ENCODE results near the gene DCLK3. TPM values are rescaled to one million over a fixed set of nuclear protein-coding genes. Genes with fewer than 3 reads are reported as not detected.

The DCLK3 gene
- total and polyA plus RNA-seq, 5 donors from 2014 or later, result not detected

- H3K4me3 Mint-ChIP-seq, result no peak overlapping the region
- H3K4me1 Mint-ChIP-seq, result no peaks in the 10 kb centered on the region
- Histone ChIP-seq H3K36me3 (ENCODE audit: control insufficient read depth, insufficient read depth, low read length) (no peaks in the 10 kb centered on the region), H3K4me3 (ENCODE audit: low read depth, low read length) (no peak overlapping the region), H3K4me1 (ENCODE audit: control insufficient read depth, insufficient read depth, low read length, poor library complexity, severe bottlenecking) (no peaks in the 10 kb centered on the region), H3K27me3 (ENCODE audit: control insufficient read depth, insufficient read depth, low read length) (peaks cover 2% of the 10 kb centered on the region), H3K9me3 (ENCODE audit: control insufficient read depth in 2 of 2, low read length in 2 of 2) (no peaks in the 10 kb centered on the region), H3K27ac (ENCODE audit: insufficient read depth, low read length, poor library complexity, severe bottlenecking) (no peak overlapping the region)
- H3K27me3 Mint-ChIP-seq, result peaks cover 4% of the 10 kb centered on the region
- H3K9me3 Mint-ChIP-seq, result peaks cover 0 to 1% (median 0%) of the 10 kb centered on the region in 7 donors
- ATAC-seq (ENCODE audit: low read depth in 2 of 2) (no peak), DNase-seq (no peak)
- no peaks in the 10 kb centered on the region for H3K36me3 Mint-ChIP-seq
- no peak overlapping the region for H3K27ac Mint-ChIP-seq
Measured at GRCh38 chr3:36741285-36741684, 23.1 kb downstream of the DCLK3 start.

- peaks cover 2% of the 10 kb centered on the region for H3K27me3 ChIP-seq (ENCODE audit: control insufficient read depth, insufficient read depth, low read length)
- H3K9me3 ChIP-seq (ENCODE audit: control insufficient read depth in 2 of 2, low read length in 2 of 2), result no peaks in the 10 kb centered on the region
- Mint-ChIP-seq H3K9me3 (peaks cover 0 to 1% (median 0%) of the 10 kb centered on the region in 7 donors), H3K27me3 (peaks cover 4% of the 10 kb centered on the region), H3K27ac (no peak overlapping the region), H3K36me3 (no peaks in the 10 kb centered on the region), H3K4me1 (no peaks in the 10 kb centered on the region), H3K4me3 (no peak overlapping the region)
- no peaks in the 10 kb centered on the region for H3K4me1 ChIP-seq (ENCODE audit: control insufficient read depth, insufficient read depth, low read length, poor library complexity, severe bottlenecking)
- DNase-seq (no peak), ATAC-seq (ENCODE audit: low read depth in 2 of 2) (no peak)
- H3K4me3 ChIP-seq (ENCODE audit: low read depth, low read length), result no peak overlapping the region
- H3K36me3 ChIP-seq (ENCODE audit: control insufficient read depth, insufficient read depth, low read length), result no peaks in the 10 kb centered on the region
- H3K27ac ChIP-seq (ENCODE audit: insufficient read depth, low read length, poor library complexity, severe bottlenecking), result no peak overlapping the region
Measured at GRCh38 chr3:36740787-36741186, 23.6 kb downstream of the DCLK3 start.

GRCh38 chr3:36738702-36739101 is 25.7 kb downstream of the DCLK3 start:
- Mint-ChIP-seq H3K36me3 (no peaks in the 10 kb centered on the region), H3K4me1 (no peaks in the 10 kb centered on the region), H3K27ac (no peak overlapping the region), H3K27me3 (no peaks in the 10 kb centered on the region), H3K9me3 (peaks cover 0 to 1% (median 0%) of the 10 kb centered on the region in 7 donors), H3K4me3 (no peak overlapping the region)
- Histone ChIP-seq H3K4me1 (ENCODE audit: control insufficient read depth, insufficient read depth, low read length, poor library complexity, severe bottlenecking) (no peaks in the 10 kb centered on the region), H3K27me3 (ENCODE audit: control insufficient read depth, insufficient read depth, low read length) (peaks cover 5% of the 10 kb centered on the region), H3K9me3 (ENCODE audit: control insufficient read depth in 2 of 2, low read length in 2 of 2) (no peaks in the 10 kb centered on the region), H3K4me3 (ENCODE audit: low read depth, low read length) (no peak overlapping the region), H3K27ac (ENCODE audit: insufficient read depth, low read length, poor library complexity, severe bottlenecking) (no peak overlapping the region), H3K36me3 (ENCODE audit: control insufficient read depth, insufficient read depth, low read length) (no peaks in the 10 kb centered on the region)
- DNase-seq (no peak), ATAC-seq (ENCODE audit: low read depth in 2 of 2) (no peak)

DNA sequence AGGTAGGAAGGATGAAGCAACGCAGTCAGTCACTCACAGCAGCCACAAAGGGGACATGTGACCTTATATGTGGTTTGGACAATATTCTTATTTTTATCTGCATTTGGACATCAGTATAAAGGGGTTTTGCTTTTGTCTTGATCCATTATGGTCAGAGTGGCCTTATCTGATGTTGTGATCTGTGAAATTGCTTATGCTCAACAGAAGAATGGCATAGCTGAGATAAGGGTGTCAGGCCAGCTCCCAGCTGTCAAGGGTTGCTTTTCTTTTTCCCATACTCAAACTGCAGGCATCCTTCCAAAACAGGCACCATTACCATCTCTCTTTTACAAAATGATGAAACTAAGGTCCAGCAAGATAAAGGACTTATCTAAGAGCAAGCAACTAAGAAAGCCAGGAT is 28.1 kb downstream of the DCLK3 start:
- H3K27me3 Mint-ChIP-seq, result no peaks in the 10 kb centered on the region
- no peaks in the 10 kb centered on the region for H3K36me3 Mint-ChIP-seq
- no peak overlapping the region for H3K4me3 Mint-ChIP-seq
- Histone ChIP-seq H3K27me3 (ENCODE audit: control insufficient read depth, insufficient read depth, low read length) (peaks cover 5% of the 10 kb centered on the region), H3K4me1 (ENCODE audit: control insufficient read depth, insufficient read depth, low read length, poor library complexity, severe bottlenecking) (no peaks in the 10 kb centered on the region), H3K27ac (ENCODE audit: insufficient read depth, low read length, poor library complexity, severe bottlenecking) (no peak overlapping the region), H3K36me3 (ENCODE audit: control insufficient read depth, insufficient read depth, low read length) (no peaks in the 10 kb centered on the region), H3K4me3 (ENCODE audit: low read depth, low read length) (no peak overlapping the region), H3K9me3 (ENCODE audit: control insufficient read depth in 2 of 2, low read length in 2 of 2) (no peaks in the 10 kb centered on the region)
- DNase-seq, result no peak
- peaks cover 0 to 1% (median 0%) of the 10 kb centered on the region in 7 donors for H3K9me3 Mint-ChIP-seq
- no peak overlapping the region for H3K27ac Mint-ChIP-seq
- no peaks in the 10 kb centered on the region for H3K4me1 Mint-ChIP-seq
- ATAC-seq (ENCODE audit: low read depth in 2 of 2), result no peak

DNA sequence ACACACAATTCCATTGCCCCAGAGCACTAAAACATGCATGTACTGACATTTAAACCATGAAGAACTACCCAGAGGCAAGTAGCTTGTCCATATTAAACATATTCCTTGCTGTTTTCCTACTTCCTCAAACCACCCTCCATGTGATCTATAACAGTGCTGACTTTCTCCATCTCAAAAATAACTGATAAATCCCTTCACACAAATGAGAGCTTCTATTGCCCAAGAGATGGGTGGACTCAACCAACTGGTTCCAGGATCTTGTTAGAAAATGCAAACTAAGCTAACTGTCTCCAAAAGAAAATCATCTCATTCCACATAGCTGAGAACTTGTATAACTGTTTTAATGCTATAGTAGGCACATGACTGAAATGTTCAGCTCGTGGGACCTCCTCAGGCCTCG is 29.6 kb downstream of the DCLK3 start:
- H3K9me3 Mint-ChIP-seq, result peaks cover 0 to 1% (median 0%) of the 10 kb centered on the region in 7 donors
- DNase-seq, result no peak
- H3K27me3 Mint-ChIP-seq, result no peaks in the 10 kb centered on the region
- no peaks in the 10 kb centered on the region for H3K4me1 ChIP-seq (ENCODE audit: control insufficient read depth, insufficient read depth, low read length, poor library complexity, severe bottlenecking)
- peaks cover 5% of the 10 kb centered on the region for H3K27me3 ChIP-seq (ENCODE audit: control insufficient read depth, insufficient read depth, low read length)
- no peak overlapping the region for H3K4me3 ChIP-seq (ENCODE audit: low read depth, low read length)
- no peak overlapping the region for H3K27ac Mint-ChIP-seq
- H3K36me3 Mint-ChIP-seq, result no peaks in the 10 kb centered on the region
- H3K9me3 ChIP-seq (ENCODE audit: control insufficient read depth in 2 of 2, low read length in 2 of 2), result no peaks in the 10 kb centered on the region
- H3K36me3 ChIP-seq (ENCODE audit: control insufficient read depth, insufficient read depth, low read length), result no peaks in the 10 kb centered on the region
- ATAC-seq (ENCODE audit: low read depth in 2 of 2), result no peak
- H3K4me3 Mint-ChIP-seq, result no peak overlapping the region
- no peaks in the 10 kb centered on the region for H3K4me1 Mint-ChIP-seq
- no peak overlapping the region for H3K27ac ChIP-seq (ENCODE audit: insufficient read depth, low read length, poor library complexity, severe bottlenecking)

DNA sequence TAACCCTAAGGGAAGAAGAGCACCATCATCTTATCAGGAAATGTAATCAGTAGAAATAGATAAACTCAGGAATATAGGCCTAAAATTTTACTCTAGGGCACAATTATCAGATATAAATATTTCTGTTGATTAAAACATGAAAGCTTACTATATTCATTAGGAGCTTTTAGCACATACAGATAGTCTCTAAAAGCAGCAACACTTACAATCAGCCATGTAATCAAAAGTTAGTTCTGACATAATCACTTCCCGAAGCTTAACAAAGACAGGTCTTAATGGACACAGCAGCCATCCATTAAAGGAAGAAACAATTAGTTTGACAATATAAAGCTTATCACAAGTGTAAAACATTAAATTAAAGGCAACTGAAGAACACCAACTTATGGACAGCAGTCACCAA is 30.6 kb downstream of the DCLK3 start:
- H3K4me3 ChIP-seq (ENCODE audit: low read depth, low read length), result no peak overlapping the region
- ATAC-seq (ENCODE audit: low read depth in 2 of 2) (no peak), DNase-seq (no peak)
- no peak overlapping the region for H3K27ac Mint-ChIP-seq
- no peaks in the 10 kb centered on the region for H3K4me1 Mint-ChIP-seq
- H3K27ac ChIP-seq (ENCODE audit: insufficient read depth, low read length, poor library complexity, severe bottlenecking), result no peak overlapping the region
- H3K9me3 Mint-ChIP-seq, result peaks cover 0 to 1% (median 0%) of the 10 kb centered on the region in 7 donors
- no peaks in the 10 kb centered on the region for H3K36me3 Mint-ChIP-seq
- H3K36me3 ChIP-seq (ENCODE audit: control insufficient read depth, insufficient read depth, low read length), result no peaks in the 10 kb centered on the region
- no peaks in the 10 kb centered on the region for H3K27me3 Mint-ChIP-seq
- H3K4me3 Mint-ChIP-seq, result no peak overlapping the region
- H3K27me3 ChIP-seq (ENCODE audit: control insufficient read depth, insufficient read depth, low read length), result peaks cover 5% of the 10 kb centered on the region
- H3K4me1 ChIP-seq (ENCODE audit: control insufficient read depth, insufficient read depth, low read length, poor library complexity, severe bottlenecking), result no peaks in the 10 kb centered on the region
- no peaks in the 10 kb centered on the region for H3K9me3 ChIP-seq (ENCODE audit: control insufficient read depth in 2 of 2, low read length in 2 of 2)

- no peak overlapping the region for H3K27ac ChIP-seq (ENCODE audit: insufficient read depth, low read length, poor library complexity, severe bottlenecking)
- peaks cover 2% of the 10 kb centered on the region for H3K27me3 Mint-ChIP-seq
- no peaks in the 10 kb centered on the region for H3K36me3 ChIP-seq (ENCODE audit: control insufficient read depth, insufficient read depth, low read length)
- H3K9me3 Mint-ChIP-seq, result peaks cover 0 to 1% (median 0%) of the 10 kb centered on the region in 7 donors
- H3K36me3 Mint-ChIP-seq, result no peaks in the 10 kb centered on the region
- H3K27ac Mint-ChIP-seq, result no peak overlapping the region
- no peak overlapping the region for H3K4me3 ChIP-seq (ENCODE audit: low read depth, low read length)
- H3K9me3 ChIP-seq (ENCODE audit: control insufficient read depth in 2 of 2, low read length in 2 of 2), result no peaks in the 10 kb centered on the region
- H3K4me1 ChIP-seq (ENCODE audit: control insufficient read depth, insufficient read depth, low read length, poor library complexity, severe bottlenecking), result no peaks in the 10 kb centered on the region
- peaks cover 5% of the 10 kb centered on the region for H3K27me3 ChIP-seq (ENCODE audit: control insufficient read depth, insufficient read depth, low read length)
- H3K4me1 Mint-ChIP-seq, result no peaks in the 10 kb centered on the region
- DNase-seq (no peak), ATAC-seq (ENCODE audit: low read depth in 2 of 2) (no peak)
- H3K4me3 Mint-ChIP-seq, result no peak overlapping the region
Measured at GRCh38 chr3:36733162-36733696, 31.1 kb downstream of the DCLK3 start.

- DNase-seq (no peak), ATAC-seq (ENCODE audit: low read depth in 2 of 2) (no peak)
- no peaks in the 10 kb centered on the region for H3K4me1 Mint-ChIP-seq
- H3K27me3 Mint-ChIP-seq, result peaks cover 4% of the 10 kb centered on the region
- no peaks in the 10 kb centered on the region for H3K9me3 Mint-ChIP-seq
- no peaks in the 10 kb centered on the region for H3K36me3 Mint-ChIP-seq
- no peak overlapping the region for H3K4me3 Mint-ChIP-seq
- Histone ChIP-seq H3K4me3 (ENCODE audit: low read depth, low read length) (no peak overlapping the region), H3K4me1 (ENCODE audit: control insufficient read depth, insufficient read depth, low read length, poor library complexity, severe bottlenecking) (no peaks in the 10 kb centered on the region), H3K27ac (ENCODE audit: insufficient read depth, low read length, poor library complexity, severe bottlenecking) (no peak overlapping the region), H3K27me3 (ENCODE audit: control insufficient read depth, insufficient read depth, low read length) (peaks cover 5% of the 10 kb centered on the region), H3K9me3 (ENCODE audit: control insufficient read depth in 2 of 2, low read length in 2 of 2) (no peaks in the 10 kb centered on the region), H3K36me3 (ENCODE audit: control insufficient read depth, insufficient read depth, low read length) (no peaks in the 10 kb centered on the region)
- H3K27ac Mint-ChIP-seq, result no peak overlapping the region
Measured at GRCh38 chr3:36730966-36731365, 33.4 kb downstream of the DCLK3 start.

All from CD4-positive, CD25-positive, alpha-beta regulatory T cell (primary cell).